SW 1271 (cell line): Measurements from ENCODE around the gene RPRD1B.
"Not testable (repeated sequence)": the region's sequence is repeated elsewhere in the genome, so short reads cannot be mapped to it uniquely, and the experiment has no call there.

ENCODE experiments used
- DNase-seq, 2 experiments: peaks; one replicate each; lab custom pipeline; 2025; lab: John Stamatoyannopoulos, UW

RPRD1B gene

DNA sequence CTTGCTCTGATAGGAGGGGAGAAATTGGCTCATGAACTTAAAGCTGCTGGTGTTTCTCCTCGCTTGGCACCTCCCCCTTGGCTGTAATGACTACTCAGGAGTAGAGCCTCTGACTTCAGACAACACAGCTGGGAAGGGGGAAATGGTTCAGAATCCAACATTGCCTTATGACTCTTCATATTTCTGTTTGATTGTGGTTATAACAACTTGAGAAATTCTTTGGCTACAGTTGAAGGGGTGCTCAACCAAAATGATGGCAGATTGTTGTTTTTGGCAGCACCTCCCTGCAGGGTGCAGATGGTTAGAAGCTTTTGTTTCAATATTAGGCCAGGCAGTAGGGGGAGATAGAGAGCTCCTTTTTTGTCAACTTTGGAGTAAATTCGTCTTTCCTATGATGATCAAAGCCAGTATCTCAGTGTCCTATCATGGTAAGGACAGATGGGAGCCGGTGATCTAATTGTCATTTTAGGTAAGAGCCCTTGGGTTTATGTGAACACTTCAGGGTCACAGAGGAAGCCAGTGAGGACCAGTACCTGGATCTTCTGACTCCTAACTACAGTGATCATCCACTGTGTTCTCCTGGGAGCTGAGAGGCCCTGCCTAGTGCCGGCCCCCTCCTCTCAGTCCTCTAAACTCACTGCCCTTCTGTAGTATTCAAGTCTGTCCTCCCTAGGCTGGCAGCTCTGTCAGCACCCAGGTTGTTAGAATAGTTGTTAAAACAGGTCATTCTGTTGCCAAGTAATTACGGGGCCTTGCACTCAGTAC, 39.9 kb downstream of the RPRD1B start:
- peak; percentile 23 to 75 for DNase-seq

DNA sequence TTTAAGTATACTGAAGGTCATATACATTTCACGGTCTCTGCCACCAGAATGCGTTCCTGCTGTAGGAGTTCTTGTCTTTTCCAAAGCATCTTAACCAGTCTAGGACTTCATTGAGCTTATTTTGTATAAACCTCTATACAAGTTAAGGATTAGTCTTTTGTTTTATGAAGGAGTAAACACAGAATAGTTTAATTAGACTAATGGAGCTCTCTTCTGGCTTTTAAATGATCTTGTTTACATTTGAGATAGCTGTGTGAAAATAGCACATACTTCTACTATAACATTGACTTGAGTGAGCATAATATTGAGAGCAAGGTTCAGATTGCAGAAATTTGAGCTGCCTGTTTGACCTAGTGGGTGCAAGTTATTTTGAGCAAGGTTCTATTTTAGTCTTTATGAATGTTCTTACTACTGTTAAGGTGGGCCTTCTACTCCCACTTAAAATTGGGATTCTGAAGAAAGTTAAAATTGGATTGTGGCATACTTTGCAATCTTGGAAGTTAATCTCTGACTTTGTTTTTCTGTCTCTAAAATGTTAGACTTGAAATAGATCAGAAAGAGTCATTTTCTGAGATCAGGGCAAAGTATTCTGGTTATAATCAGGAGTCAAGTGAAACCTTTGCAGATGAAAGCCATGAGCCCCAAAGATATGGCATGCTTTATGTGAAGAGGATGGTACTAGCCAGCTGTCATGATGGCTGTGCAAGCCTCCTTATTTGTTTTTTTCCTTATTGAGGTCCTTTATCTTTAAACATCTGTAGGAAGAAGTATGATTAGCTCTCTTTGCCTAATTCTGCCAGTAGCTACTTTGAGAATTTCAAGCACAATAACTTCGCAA, 41.8 kb downstream of the RPRD1B start:
- no peak for DNase-seq

DNA sequence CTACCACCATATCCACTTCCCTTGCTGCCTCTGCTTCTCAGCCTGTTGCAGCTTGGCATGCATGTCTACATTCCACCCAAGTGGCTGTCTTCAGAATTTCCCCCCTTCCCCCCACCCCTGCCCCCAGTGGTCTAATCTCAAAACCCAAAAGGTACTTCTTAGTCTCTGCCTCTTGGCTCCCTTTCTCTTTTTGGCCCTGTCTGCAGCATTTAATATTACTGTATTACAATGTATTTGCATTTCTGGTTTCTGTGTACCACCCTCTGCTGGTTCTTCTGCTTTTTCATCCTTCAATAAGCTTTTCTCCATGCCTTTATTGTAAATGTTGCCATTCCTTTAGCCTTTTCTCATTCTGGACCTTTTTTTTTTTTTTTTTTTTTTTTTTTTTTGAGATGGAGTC, 43.0 kb downstream of the RPRD1B start:
- DNase-seq = no peak

DNA sequence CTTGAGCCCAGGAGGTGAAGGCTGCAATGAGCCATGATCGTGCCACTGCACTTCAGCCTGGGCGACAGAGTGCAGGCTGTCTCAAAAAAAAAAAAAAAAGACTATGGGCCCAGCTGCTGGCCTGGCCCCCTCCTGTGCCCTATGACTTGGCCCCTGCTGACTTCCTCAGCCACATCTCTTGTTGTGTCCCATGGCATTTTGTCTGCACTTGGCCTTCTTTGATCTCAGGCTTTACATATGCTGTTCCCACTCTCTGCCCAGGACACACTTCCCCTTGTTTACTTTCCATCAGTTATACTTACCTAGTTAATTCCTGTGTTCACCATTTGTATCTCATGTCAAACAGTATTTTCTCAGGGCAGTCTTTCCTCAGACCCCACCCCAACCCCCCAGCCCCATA, 44.5 kb downstream of the RPRD1B start:
- DNase-seq = no peak

DNA sequence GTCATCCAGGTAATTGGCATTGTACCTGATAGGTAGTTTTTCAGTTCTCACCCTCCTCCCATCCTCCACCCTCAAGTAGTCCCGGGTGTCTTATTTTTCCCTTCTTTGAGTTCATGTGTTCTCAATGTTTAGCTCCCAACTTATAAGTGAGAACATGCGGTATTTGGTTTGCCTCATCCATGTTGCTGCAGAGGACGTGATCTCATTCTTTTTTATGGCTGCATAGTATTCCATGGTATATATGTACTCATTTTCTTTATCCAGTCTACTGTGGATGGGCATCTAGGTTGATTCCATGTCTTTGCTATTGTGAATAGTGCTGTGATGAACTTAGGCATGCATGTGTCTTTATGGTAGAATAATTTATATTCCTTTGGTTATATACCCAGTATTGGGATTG, 45.8 kb downstream of the RPRD1B start:
- no peak for DNase-seq

DNA sequence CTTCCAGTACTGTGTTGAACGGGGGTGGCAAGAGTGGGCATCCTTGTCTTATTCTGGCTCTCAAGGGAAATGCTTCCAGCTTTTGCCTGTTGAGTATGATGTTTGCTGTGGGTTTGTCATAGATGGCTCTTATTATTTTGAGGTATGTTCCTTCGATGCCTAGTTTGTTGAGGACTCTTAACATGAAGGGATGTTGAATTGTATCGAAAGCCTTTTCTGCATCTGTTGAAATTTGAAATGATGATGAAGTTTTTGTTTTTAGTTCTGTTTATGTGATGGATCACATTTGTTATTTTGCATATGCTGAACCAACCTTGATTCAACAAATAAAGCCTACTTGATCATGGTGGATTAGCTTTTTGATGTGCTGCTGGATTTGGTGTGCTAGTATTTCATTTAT, 48.0 kb downstream of the RPRD1B start:
- DNase-seq = no peak

DNA sequence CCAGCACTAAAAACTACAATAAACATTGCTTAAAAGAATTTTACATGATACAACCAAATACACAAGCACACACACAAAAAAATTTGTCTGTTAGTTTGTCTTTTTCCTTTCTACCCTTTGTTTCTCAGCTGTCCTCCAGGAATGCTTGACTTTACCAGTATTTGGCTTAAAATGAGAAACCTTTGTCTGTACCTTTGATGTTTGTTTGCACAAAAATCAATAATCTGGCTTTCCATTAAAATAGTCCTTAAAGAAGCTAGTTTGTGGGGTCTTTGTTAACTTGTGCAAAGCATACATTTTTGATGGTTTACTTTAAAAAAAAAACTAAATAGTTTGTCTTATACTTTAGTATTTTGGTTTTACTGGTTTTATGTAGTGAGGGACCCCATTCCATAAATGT, 49.3 kb downstream of the RPRD1B start:
- no peak for DNase-seq

DNA sequence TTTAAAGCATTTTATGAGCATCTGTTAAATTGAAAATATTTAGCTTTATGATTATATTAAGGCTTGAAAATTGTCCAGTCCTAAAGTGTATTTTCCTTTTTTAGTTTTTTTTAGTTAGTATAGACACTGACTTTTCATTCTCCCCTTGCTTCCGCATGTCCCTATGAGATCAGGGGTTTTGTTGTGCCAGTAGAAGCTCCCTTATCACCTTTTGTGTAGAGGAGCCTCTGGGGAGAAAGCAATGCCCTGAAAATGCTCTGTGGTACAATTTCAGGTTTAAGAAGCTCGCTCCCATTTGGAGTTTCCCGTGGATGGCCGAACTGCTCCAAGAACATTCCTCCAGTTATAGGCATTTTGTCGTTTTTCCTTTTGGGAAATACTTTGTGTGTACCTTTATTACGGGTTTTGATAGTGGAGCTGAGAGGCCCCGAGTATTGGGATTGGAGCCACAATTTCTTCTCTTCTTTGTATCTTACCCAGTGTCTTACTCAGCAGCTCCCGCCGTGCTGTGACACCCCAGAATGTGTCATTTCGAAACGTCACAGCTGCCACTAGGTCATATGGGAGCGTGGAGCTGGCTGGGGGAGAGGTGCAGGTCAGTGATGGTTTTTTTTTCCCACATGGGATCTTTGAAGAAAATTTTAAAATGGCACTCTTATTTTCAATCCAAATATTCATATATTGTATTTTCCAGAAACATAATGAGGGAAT, 49.9 kb downstream of the RPRD1B start:
- no peak for DNase-seq

DNA sequence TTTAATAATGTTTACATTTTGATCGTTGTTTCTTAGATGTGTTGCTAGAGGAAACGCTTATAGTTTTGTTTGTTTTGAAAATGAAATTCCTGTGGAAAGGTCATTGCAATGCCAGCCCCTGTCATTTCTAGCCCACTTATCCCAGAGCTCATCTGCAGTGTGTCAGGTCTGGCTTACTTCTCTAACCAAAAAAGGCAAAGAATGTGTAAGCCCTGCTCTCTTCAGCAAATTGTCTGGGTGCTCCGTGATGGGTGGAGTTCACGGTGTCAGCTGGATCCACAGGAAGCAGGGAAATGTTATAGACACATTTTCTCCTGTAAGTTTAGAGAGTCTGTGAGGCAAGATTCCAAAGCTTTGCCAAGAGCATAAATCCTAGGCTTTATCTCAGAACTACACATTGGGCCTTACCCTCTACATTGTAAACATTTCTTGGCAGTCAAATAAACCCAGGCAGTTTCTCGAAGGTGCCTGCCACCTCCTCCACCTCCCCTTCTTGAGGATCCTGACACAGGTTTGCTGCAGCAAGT, 50.9 kb downstream of the RPRD1B start:
- no peak for DNase-seq

DNA sequence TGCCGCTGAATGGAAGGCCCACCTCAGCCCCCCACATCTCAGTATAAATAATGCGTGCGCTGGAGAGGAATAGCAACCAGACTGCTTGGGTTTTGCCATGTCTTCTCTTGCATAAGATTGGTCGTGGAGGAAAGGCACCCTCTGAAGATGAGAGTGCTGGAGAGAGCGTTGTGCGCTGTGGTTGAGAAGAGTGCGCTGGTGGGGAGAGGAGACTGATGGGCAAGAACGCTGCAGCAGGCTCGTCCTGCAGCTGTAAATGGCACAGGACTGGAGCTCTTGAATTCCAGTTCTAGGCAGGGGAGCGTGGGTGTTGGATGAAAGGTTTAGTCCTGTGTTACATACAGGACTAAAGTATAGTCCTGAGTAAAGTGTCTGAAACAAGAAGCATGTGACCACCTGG, 51.5 kb downstream of the RPRD1B start:
- no peak for DNase-seq

DNA sequence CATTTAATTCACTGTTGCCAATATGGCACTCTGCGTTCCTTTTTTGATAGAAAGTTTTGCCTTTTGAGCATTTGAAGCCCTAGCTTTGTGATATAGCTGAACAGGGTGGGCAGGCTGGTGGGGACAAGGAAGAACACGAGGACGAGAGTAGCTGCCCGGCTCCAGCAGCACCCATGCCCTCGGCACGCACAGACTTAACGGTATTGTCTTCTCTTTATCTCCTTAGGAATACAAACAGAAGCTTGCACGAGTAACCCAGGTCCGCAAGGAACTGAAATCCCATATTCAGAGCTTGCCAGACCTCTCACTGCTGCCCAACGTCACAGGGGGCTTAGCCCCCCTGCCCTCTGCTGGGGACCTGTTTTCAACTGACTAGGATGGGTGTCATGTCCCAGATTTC, 56.0 kb downstream of the RPRD1B start:
- no peak for DNase-seq

DNA sequence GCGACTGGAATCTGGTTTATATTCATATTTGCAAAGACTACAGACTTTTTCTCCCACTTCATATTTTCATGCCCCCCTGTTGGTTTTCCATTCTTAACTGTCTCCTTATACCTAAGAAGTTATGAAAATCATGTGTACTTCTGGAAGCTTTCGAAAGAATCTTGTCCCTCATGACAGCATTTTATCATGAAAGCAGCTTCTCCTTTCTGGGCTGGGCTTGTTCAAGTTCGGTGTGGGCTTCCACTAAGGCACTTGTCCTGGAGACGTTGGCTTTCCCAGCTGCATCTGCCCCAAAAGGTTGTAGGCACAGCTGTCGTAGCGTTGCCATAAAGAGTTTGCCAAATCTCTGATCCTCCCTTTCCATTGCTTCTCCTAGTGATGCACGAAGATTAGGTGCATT, 56.5 kb downstream of the RPRD1B start:
- DNase-seq = no peak

DNA sequence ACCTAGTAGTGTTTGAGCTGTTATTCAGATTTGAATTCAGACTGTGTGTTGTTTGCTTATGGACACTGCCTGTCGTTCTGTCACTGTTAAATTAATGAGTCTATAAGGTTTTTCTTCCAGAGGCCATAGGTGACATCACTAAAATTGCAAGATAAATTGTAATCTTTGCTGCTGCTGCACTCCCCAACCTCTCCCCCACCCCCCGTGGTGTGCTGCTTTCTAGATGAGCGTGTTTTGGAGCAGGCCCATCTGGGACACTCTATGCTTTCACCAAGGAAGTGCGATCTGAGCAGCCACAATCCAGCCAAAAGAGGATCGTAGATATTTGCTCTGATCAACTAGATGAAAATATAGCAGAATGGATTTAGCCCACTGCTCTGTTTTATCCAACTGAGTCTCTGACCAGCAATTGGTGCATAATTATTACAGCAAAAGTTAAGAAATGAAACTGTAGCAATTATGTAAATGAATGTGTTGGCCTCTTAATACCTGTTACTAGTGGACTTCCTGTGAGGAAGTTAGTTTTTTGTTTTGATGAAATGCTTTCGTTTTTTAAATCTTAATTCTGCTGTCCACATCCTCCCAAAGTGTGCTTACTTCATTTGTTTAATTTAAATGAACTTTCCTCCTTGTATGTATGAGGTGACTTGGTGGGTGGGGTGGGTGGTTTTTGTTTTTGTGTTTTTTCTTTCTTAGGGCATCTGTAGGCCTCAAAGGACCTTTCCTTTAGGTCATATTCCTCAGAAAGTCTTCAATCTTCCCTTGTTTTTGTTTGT, 58.1 kb downstream of the RPRD1B start:
- no peak for DNase-seq

DNA sequence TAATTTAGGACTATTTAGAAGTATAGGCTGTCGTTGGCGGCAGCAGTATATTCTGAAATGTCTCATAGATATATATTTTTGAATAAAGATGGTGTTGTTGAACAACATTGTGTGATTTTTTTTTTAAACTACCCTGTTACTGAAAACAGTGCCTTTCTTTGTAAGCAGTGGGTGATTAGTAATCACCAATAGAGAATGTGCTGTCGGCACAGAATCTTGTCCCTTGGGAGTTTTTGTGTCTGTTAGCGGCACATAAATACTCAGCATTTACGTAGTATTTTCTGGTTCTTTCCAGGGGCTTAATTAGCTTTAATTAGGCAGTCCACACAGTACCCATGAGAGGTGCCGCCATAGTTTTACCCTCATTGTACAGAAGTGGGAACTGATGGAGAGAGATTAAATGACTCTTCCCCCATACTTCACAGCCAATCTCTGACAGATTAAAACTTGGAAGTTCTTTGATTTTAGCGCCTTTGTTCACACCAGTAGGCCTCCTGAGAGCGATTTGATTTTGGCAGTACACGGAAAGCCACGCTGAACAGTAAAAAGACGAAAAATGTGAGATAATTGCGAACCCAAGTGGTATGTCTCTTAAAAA, 58.8 kb downstream of the RPRD1B start:
- no peak for DNase-seq

DNA sequence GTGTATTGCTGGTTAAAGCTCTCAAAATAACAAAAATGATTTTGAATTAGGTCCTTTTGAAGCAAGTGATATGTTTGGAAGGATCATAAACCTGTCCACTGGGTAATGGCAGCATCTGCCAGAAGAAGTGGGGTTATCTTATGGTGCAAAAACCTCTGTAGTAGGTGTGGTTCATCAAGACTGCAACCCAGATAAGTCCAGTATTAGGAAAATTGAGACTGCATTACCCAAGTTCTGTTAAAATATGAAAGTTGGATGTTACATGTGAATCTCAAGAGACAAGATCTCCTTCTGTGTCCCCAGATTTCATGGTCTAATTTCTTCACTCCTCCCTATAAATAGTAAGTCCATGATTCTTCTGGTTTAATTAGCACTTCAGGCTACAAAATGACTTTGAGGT, 59.4 kb downstream of the RPRD1B start:
- no peak for DNase-seq

DNA sequence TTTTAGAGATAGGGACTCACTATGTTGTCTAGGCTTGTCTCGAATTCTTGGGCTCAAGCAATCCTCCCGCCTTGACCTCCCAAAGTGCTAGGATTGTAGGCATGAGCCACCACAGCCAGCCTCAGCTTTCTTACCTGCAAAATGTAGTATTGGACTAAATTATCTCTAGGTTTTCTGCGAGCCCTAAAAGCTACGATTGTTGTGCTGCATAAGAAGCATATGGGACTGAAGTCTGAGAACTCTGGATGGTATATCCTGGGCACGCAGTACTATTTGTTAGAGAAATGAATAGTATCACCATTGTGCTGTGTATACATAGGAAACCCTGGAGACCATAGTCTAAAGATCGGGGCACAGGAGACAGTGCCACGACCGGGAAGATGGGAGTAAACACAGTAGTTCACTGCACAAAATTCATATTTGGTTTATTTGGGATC, 60.1 kb downstream of the RPRD1B start:
- DNase-seq = no peak

DNA sequence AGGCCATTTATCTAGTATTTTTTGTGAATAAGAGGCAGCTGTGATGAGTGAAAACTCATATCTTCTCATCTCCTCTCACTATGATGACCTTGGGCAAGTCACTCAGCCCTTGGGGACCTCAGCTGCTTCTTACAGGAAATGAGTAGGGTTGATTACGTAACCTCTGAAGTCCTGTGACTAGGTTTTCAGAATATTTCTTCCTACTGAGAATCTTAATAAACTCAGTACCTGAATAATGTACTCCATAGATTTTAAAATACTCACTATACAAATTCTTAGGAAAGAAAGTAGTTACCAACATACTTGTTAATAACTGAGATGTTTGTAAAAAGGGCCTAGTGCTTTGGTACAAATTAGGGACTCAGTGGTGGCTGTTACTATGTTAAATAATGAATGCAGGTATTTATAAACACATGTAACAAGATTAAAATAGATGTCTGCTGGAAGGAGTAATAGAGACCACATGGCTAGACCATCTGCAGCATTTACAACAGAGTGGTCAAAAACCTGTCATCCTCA, 60.9 kb downstream of the RPRD1B start:
- DNase-seq = peak; percentile 55 to 92

DNA sequence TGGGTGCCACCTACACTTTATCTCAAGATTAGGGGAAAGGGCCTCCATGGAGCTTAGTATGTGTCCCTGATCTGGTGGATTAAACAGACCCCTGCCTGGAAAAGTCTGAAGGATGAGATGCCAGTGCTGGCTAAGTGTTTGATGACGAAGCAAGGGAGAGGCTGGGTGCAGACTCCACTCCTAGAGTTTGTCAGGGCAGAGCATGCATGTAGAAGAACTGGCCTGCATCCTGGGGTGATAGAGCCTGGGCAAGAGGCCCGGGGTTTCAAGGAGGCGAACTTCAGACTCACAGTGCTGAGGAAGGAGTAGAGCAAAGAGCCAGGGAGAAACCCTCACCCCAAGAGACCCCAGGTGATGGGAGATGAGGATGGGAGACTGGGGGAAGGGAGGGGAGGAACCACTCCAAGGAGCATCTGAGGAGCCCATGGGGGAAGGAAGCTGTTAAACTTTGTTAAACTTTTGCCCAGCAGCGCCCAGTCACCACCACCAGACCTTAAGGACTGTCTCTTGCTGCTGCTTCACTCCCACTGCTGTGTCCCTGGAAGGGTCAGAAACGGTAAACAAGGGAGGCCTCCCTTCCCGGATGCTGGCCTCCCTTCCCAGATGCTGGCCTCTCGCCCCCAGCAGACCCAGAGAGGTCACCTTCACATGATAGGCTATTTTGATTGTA, 61.6 kb downstream of the RPRD1B start:
- DNase-seq = no peak

DNA sequence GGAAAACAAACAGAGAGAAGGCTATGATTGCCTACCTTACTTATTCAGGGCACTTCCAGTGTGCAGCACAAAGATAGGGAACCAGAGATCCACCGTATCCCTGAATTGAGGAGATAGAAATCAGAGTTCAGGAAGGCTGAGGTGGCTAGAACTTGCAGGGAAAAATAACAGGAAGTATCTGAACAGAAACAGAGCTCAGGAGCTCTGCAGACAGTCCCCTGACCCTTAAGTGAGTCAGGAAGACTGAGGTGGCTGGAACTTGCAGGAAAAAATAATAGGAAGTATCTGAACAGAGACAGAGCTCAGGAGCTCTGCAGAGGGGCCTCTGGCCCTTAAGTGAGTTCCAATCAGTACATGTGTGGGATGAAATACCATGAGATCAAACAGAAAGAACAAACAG, 65.4 kb downstream of the RPRD1B start:
- no peak for DNase-seq

DNA sequence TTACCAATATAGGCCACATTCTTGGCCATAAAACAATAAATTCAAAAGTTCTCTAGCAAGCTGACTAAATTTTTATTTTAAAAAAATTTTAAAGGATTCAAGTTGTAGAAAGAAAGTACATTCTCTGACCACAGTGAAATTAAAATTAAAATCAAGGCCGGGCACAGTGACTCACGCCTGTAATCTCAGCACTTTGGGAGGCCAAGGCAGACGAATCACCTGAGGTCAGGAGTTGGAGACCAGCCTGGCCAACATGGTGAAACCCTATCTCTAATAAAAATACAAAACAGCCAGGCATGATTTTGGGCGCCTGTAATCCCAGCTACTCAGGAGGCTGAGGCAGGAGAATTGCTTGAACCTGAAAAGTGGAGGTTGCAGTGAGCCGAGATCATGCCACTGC, 68.7 kb downstream of the RPRD1B start:
- DNase-seq = not testable (repeated sequence)

DNA sequence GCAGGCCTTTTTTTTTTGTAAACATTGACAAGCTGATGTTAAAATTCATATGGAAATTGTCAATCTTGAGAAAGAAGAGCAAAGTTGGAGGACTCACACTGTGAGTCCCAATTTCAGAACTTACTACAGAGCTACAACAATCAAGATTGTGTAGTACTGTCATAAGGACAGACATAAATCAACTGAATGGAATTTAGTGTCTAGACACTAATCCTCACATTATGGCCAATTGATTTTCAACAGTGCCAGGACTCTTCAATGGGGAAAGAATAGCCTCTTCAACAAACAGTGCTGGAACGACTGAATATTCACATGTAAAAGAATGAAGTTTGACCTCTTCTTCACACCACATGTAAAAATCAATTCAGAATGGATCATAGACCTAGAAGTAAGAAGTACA, 70.7 kb downstream of the RPRD1B start:
- no peak for DNase-seq
